ENCODE measurements around the gene ECD.
A peak's percentile ranks its signal among the peaks of the same experiment; 100 is the strongest.

The ECD gene

GRCh38 chr10:73167783-73168464 lies at the start of gene ECD, which contains the start of gene FAM149B1:
TSS of gene ECD (minus strand) at chr10:73168008. CDS start at chr10:73163937, 4,071 bp downstream.
TSS of gene FAM149B1 (plus strand) at chr10:73168119. CDS start at chr10:73168340, 221 bp downstream.
- peak; percentile 98 for DNase-seq

GRCh38 chr10:73215749-73216148 lies 47.9 kb upstream of the ECD start:
- DNase-seq = no peak

GRCh38 chr10:73211106-73211811 lies 43.5 kb upstream of the ECD start:
- no peak for DNase-seq

GRCh38 chr10:73210395-73211105 lies 42.7 kb upstream of the ECD start:
- no peak for DNase-seq

GRCh38 chr10:73209705-73210104 lies 41.9 kb upstream of the ECD start:
- DNase-seq = no peak

- no peak for DNase-seq
Measured at GRCh38 chr10:73207883-73208282, 40.1 kb upstream of the ECD start.

GRCh38 chr10:73206385-73206784 lies 38.6 kb upstream of the ECD start:
- DNase-seq = no peak

GRCh38 chr10:73205890-73206289 lies 38.1 kb upstream of the ECD start:
- no peak for DNase-seq

GRCh38 chr10:73205081-73205480 lies 37.3 kb upstream of the ECD start:
- no peak for DNase-seq

GRCh38 chr10:73190188-73190587 lies 22.4 kb upstream of the ECD start:
- no peak for DNase-seq

- no peak for DNase-seq
Measured at GRCh38 chr10:73186266-73186665, 18.5 kb upstream of the ECD start.

GRCh38 chr10:73183667-73184281 lies 16.0 kb upstream of the ECD start:
- DNase-seq = no peak

- no peak for DNase-seq
Measured at GRCh38 chr10:73182568-73182967, 14.8 kb upstream of the ECD start.

- no peak for DNase-seq
Measured at GRCh38 chr10:73174148-73174925, 6.5 kb upstream of the ECD start.

GRCh38 chr10:73172867-73173266 lies 5.1 kb upstream of the ECD start:
- no peak for DNase-seq

- DNase-seq = no peak
Measured at GRCh38 chr10:73169320-73169719, 1.5 kb upstream of the ECD start.

GRCh38 chr10:73168465-73168803 lies 626 bp upstream of the ECD start:
- DNase-seq = no peak

GRCh38 chr10:73167458-73167782 lies 388 bp downstream of the ECD start:
- no peak for DNase-seq

- DNase-seq = no peak
Measured at GRCh38 chr10:73166972-73167371, 836 bp downstream of the ECD start.

- no peak for DNase-seq
Measured at GRCh38 chr10:73163096-73163495, 4.7 kb downstream of the ECD start.

GRCh38 chr10:73161662-73162061 lies 6.1 kb downstream of the ECD start:
- DNase-seq = no peak

GRCh38 chr10:73161079-73161478 lies 6.7 kb downstream of the ECD start:
- no peak for DNase-seq

Data from right forelimb (tissue), 1 donor.